ENCODE measurements around the gene DNM3.
"Not testable (repeated sequence)": the region's sequence is repeated elsewhere in the genome, so short reads cannot be mapped to it uniquely, and the experiment has no call there.

DNM3 gene

GRCh38 chr1:172018727-172019311 lies 177.5 kb downstream of the DNM3 start:
- TF ChIP-seq, protein P1, sequence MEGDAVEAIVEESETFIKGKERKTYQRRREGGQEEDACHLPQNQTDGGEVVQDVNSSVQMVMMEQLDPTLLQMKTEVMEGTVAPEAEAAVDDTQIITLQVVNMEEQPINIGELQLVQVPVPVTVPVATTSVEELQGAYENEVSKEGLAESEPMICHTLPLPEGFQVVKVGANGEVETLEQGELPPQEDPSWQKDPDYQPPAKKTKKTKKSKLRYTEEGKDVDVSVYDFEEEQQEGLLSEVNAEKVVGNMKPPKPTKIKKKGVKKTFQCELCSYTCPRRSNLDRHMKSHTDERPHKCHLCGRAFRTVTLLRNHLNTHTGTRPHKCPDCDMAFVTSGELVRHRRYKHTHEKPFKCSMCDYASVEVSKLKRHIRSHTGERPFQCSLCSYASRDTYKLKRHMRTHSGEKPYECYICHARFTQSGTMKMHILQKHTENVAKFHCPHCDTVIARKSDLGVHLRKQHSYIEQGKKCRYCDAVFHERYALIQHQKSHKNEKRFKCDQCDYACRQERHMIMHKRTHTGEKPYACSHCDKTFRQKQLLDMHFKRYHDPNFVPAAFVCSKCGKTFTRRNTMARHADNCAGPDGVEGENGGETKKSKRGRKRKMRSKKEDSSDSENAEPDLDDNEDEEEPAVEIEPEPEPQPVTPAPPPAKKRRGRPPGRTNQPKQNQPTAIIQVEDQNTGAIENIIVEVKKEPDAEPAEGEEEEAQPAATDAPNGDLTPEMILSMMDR (IDR thresholded peaks at IDR 0.05; ENCODE audit: poor library complexity, severe bottlenecking), result no peak
- Histone ChIP-seq H3K27me3 (ENCODE audit: insufficient read depth, poor library complexity, severe bottlenecking) (no peaks in the 10 kb centered on the region), H3K4me1 (ENCODE audit: insufficient read depth, poor library complexity, severe bottlenecking) (no peaks in the 10 kb centered on the region), H3K27ac (ENCODE audit: poor library complexity, severe bottlenecking) (no peak overlapping the region), H3K9me3 (ENCODE audit: severe bottlenecking) (no peaks in the 10 kb centered on the region), H3K4me3 (ENCODE audit: severe bottlenecking) (no peak overlapping the region), H3K36me3 (ENCODE audit: low read depth) (no peaks in the 10 kb centered on the region)
- DNase-seq (ENCODE audit: low spot score), result no peak
- no peak for ATAC-seq (ENCODE audit: low read depth)

- no peak for ATAC-seq (ENCODE audit: low read depth)
These were observed 178.7 kb downstream of the DNM3 start for GRCh38 chr1:172019976-172020375.

DNA sequence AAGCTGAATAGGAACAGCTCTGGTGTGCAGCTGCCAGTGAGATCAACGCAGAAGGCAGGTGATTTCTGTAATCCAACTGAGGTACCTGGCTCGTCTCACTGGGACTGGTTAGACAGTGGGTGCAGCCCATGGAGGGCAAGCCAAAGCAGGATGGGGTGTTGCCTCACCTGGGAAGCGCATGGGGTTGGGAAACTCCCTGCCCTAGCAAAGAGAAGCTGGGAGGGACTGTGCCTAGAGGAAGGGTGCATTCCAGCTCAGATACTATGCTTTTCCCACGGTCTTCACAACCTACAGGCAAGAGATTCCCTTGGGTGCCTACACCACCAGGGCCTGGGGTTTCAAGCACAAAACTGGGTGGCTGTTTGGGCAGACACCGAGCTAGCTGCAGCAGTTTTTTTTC lies 183.2 kb downstream of the DNM3 start:
- no peaks in the 10 kb centered on the region for H3K27me3 ChIP-seq (ENCODE audit: insufficient read depth, poor library complexity, severe bottlenecking)
- H3K4me1 ChIP-seq (ENCODE audit: insufficient read depth, poor library complexity, severe bottlenecking), result no peaks in the 10 kb centered on the region
- no peak for DNase-seq (ENCODE audit: low spot score)
- H3K9me3 ChIP-seq (ENCODE audit: severe bottlenecking), result no peaks in the 10 kb centered on the region
- no peak overlapping the region for H3K27ac ChIP-seq (ENCODE audit: poor library complexity, severe bottlenecking)
- no peaks in the 10 kb centered on the region for H3K36me3 ChIP-seq (ENCODE audit: low read depth)
- peak; percentile 53 for ATAC-seq (ENCODE audit: low read depth)
- TF ChIP-seq, protein P1 (IDR thresholded peaks at IDR 0.05; ENCODE audit: poor library complexity, severe bottlenecking), result no peak
- H3K4me3 ChIP-seq (ENCODE audit: severe bottlenecking), result no peak overlapping the region

More at GRCh38 chr1:172019976-172020375, 178.7 kb downstream of the DNM3 start:
- DNase-seq (ENCODE audit: low spot score), result no peak
- TF ChIP-seq, protein P1 (IDR thresholded peaks at IDR 0.05; ENCODE audit: poor library complexity, severe bottlenecking), result no peak
- Histone ChIP-seq H3K27me3 (ENCODE audit: insufficient read depth, poor library complexity, severe bottlenecking) (no peaks in the 10 kb centered on the region), H3K36me3 (ENCODE audit: low read depth) (no peaks in the 10 kb centered on the region), H3K9me3 (ENCODE audit: severe bottlenecking) (no peaks in the 10 kb centered on the region), H3K4me1 (ENCODE audit: insufficient read depth, poor library complexity, severe bottlenecking) (no peaks in the 10 kb centered on the region), H3K27ac (ENCODE audit: poor library complexity, severe bottlenecking) (no peak overlapping the region), H3K4me3 (ENCODE audit: severe bottlenecking) (no peak overlapping the region)

DNA sequence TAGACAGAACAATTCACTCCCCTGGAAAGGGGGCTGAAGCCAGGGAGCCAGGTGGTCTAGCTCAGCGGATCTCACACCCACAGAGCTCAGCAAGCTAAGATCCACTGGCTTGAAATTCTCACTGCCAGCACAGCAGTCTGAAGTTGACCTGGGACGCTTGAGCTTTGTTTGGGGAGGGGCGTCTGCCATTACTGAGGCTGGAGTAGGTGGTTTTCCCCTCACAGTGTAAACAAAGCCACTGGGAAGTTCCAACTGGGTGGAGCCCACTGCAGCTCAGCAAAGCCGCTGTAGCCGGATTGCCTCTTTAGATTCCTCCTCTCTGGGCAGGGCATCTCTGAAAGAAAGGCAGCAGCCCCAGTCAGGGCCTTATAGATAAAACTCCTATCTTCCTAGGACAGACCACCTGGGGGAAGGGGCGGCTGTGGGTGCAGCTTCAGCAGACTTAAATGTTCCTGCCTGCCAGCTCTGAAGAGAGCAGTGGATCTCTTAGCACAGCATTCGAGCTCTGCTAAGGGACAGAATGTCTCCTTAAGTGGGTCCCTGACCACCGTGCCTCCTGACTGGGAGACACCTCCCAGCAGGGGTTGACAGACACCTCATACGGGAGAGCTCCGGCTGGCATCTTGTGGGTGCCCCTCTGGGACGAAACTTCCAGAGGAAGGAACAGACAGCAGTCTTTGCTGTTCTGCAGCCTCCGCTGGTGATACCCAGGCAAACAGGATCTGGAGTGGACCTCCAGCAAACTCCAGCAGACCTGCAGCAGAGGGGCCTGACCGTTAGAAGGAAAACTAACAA lies 183.8 kb downstream of the DNM3 start:
- not testable (repeated sequence) for H3K9me3 ChIP-seq (ENCODE audit: severe bottlenecking); H3K27me3 ChIP-seq (ENCODE audit: insufficient read depth, poor library complexity, severe bottlenecking); H3K4me3 ChIP-seq (ENCODE audit: severe bottlenecking); H3K27ac ChIP-seq (ENCODE audit: poor library complexity, severe bottlenecking); H3K4me1 ChIP-seq (ENCODE audit: insufficient read depth, poor library complexity, severe bottlenecking); DNase-seq (ENCODE audit: low spot score); ATAC-seq (ENCODE audit: low read depth); H3K36me3 ChIP-seq (ENCODE audit: low read depth)

DNA sequence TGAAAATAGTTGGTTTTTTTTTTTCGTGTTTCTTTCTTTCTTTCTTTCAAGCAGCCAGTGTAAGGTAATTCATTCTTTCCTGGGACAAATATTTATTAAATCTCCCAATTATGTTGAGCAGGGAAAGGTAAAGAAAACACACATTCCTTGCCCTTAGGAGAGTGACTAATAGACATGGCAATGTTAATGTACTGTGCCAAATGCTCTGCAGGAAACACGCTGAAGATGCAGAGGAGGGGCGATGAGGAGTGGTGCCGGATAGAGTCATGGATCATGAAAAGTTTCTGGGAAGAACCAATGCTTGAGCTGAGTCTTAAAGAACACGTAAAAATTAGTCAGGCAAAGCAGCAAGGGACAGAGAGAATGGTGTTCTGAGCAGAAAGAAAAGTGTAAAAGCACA lies 199.2 kb downstream of the DNM3 start:
- H3K36me3 ChIP-seq (ENCODE audit: low read depth), result no peaks in the 10 kb centered on the region
- no peaks in the 10 kb centered on the region for H3K27me3 ChIP-seq (ENCODE audit: insufficient read depth, poor library complexity, severe bottlenecking)
- TF ChIP-seq, protein P1 (IDR thresholded peaks at IDR 0.05; ENCODE audit: poor library complexity, severe bottlenecking), result no peak
- peaks cover 3% of the 10 kb centered on the region for H3K9me3 ChIP-seq (ENCODE audit: severe bottlenecking)
- ATAC-seq (ENCODE audit: low read depth) (peak; percentile 99), DNase-seq (ENCODE audit: low spot score) (peak; percentile 63)
- H3K27ac ChIP-seq (ENCODE audit: poor library complexity, severe bottlenecking), result peak overlapping the region; percentile 57
- no peak overlapping the region for H3K4me3 ChIP-seq (ENCODE audit: severe bottlenecking)
- peaks cover 6% of the 10 kb centered on the region for H3K4me1 ChIP-seq (ENCODE audit: insufficient read depth, poor library complexity, severe bottlenecking)
